ENCODE data around the gene LAMTOR4.
"Not testable (repeated sequence)": the region's sequence is repeated elsewhere in the genome, so short reads cannot be mapped to it uniquely, and the experiment has no call there.

The LAMTOR4 gene

DNA sequence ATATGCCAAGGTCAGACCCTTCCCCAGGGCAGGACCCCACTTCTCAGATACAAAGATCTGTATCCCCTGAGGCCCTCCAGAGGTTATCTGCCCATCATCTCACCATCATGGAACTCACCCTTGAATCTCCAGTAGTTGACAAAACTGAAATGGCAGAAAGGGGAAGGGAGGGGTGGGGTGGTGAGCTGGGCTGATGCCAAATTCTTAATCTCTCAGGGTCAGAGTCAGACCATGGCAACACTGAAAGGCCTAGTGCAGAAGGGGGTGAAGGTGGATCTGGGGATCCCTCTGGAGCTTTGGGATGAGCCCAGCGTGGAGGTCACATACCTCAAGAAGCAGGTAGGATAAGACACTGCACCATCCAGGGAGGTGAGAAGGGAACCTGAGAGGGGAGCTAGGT is 26.1 kb upstream of the LAMTOR4 start:
- DNase-seq (ENCODE audit: low read depth, low spot score) = no peak

DNA sequence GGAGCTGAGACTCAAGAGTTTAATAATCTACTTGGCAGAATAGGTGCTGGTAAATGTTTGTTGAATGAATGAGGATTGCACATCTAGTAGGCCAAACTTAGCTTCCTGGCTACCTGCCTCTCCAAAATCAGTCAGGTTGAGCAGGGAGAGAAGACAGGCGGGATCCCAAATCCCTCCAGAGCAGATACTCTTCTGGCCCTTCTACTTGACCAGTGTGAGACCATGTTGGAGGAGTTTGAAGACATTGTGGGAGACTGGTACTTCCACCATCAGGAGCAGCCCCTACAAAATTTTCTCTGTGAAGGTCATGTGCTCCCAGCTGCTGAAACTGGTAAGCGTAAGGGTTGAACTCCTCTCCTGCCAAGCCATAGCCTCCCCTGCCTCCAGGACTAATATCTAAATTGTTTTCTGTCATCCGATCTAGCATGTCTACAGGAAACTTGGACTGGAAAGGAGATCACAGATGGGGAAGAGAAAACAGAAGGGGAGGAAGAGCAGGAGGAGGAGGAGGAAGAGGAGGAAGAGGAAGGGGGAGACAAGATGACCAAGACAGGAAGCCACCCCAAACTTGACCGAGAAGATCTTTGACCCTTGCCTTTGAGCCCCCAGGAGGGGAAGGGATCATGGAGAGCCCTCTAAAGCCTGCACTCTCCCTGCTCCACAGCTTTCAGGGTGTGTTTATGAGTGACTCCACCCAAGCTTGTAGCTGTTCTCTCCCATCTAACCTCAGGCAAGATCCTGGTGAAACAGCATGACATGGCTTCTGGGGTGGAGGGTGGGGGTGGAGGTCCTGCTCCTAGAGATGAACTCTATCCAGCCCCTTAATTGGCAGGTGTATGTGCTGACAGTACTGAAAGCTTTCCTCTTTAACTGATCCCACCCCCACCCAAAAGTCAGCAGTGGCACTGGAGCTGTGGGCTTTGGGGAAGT is 24.2 kb upstream of the LAMTOR4 start:
- no peak for DNase-seq (ENCODE audit: low read depth, low spot score)

DNA sequence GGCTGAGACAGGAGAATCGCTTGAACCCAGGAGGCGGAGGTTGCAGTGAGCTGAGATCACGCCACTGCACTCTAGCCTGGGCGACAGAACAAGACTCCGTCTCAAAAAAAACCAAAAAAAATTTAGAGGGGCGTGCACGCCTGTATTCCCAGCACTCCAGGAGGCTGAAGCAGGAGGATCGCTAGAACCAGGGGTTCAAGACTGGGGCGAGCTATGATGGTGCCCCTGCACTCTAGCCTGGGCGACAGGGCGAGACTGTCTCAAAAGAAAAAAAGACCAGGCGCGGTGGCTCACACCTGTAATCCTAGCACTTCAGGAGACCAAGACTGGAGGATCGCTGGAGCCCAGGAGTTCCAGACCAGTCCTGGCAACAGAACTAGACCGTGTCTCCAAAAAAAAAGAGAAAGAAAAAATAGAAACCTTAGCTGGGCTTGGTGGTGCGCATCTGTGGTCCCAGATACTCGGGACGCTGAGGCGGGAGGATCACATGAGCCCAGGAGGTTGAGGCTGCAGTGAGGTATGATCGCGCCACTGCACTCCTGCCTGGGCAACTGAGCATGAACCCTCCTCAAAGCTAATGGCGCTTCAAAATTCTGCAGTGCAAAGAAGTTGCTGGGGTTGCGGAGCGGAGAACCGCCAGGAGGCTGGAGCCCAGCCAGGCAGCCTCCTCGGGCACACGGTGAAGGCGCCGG is 22.3 kb upstream of the LAMTOR4 start:
- no peak for DNase-seq (ENCODE audit: low read depth, low spot score)

DNA sequence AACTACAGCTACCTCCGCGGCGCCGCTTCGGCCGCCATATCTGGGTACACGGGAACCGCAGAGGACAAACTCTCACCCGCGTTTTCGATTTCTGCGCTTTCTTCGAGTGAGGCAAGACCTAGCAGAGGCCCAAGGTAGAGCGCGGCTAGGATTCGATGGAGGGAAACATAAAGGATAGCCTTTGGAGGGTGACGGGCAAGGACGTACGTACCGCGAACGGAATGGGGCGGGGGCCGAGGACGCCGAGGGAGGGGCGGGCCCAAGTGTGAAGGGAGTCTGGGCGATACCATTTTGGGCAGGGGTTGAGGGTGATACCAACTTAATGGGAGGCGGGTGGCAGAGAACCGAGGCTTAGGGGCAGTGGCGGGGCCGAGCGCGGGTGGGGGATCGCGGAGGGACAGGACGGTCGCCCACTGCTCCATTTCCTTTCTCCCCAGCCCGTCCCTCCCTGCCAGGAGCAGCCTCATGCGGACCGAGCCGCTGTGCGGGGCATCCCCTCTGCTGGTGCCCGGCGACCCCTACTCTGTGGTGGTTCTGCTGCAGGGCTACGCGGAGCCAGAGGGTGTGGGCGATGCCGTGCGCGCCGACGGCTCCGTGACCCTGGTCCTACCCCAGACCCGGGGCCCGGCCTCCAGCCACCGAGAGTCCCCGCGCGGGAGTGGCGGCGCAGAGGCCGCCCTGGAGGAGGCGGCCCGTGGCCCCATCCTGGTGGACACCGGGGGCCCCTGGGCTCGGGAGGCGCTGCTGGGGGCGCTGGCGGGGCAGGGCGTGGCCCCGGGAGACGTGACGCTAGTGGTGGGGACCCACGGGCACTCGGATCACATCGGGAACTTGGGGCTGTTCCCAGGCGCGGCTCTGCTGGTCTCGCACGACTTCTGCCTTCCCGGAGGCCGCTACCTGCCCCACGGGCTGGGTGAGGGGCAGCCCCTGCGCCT is 21.5 kb upstream of the LAMTOR4 start, which contains the start of gene MBLAC1:
Gene MBLAC1 (plus strand): TSS at position 37 of the 935 bp plus-strand sequence. CDS start 429 bp downstream, at position 466.
- DNase-seq (ENCODE audit: low read depth, low spot score) = peak; percentile 83

DNA sequence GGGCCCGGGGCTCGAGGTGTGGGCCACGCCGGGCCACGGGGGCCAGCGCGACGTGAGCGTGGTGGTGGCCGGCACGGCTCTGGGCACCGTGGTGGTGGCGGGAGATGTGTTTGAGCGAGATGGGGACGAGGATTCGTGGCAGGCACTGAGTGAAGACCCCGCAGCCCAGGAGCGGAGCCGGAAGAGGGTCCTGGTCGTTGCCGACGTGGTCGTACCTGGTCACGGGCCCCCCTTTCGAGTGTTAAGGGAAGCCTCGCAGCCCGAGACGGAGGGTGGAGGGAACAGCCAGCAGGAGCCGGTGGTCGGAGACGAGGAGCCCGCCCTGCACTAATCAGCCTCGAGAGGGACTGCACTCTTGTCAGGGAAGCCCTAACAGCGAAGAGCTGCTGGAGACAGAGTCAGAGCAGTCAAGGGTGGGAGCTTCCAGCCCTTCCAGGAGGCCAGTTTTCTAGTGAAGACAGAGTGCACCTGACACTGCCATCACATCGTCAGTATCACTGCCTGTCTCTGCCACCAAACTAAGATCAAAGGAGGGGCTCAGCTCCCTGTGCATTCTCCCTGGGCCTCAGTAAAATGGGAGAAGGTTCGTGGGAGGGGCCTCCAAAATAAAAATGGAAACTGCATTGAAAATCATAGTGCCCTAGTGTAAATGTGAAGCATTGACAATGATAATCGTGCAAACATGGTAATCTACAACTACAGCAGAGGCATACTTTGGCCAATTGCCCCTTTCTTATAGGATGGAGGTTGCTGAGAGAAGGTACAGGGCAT is 20.7 kb upstream of the LAMTOR4 start:
- no peak for DNase-seq (ENCODE audit: low read depth, low spot score)

GRCh38 chr7:100128637-100128963 is 20.1 kb upstream of the LAMTOR4 start:
- DNase-seq (ENCODE audit: low read depth, low spot score) = no peak

DNA sequence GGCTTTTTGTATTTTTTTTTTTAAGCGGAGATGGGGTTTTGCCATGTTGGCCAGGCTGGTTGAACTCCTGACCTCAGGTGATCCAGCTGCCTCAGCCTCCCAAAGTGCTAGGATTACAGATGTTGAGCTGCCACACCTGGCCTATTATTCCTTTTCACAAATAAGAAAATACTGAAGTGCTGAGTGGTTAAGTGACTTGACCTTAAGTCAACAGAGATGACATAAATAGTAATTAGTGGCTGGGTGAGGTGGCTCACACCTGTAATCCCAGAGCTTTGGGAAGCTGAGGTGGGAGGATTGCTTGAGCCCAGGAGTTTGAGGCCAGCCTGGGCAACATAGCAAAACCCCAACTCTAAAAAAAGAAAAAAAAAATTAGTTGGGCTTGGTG is 18.5 kb upstream of the LAMTOR4 start:
- not testable (repeated sequence) for DNase-seq (ENCODE audit: low read depth, low spot score)

GRCh38 chr7:100130608-100131453 is 17.9 kb upstream of the LAMTOR4 start:
- peak; percentile 53 for DNase-seq (ENCODE audit: low read depth, low spot score)

- no peak for DNase-seq (ENCODE audit: low read depth, low spot score)
Observed at GRCh38 chr7:100132126-100132525, 16.6 kb upstream of the LAMTOR4 start.

DNA sequence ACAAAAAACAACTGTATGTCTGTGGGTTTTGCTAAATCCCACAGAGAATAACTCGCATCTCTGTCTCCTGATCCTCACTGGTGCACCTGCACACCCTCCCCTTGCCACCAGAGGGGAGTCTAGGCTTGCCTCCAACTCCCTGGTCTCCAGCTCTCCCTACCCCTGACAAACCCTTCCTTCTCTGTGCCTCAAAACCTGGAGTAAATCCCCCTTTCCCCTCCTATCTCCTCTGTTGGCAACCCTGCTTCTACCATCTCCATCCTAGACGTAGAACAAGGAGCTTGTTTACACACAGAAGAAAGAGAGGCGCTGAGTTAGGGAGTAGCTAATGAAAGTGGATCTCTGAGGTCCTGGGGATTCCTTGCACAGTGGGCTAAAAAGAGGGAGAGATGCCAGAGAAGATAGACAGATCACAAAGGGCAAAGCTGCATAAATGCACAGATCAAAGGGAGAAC is 16.0 kb upstream of the LAMTOR4 start:
- DNase-seq (ENCODE audit: low read depth, low spot score) = no peak

DNA sequence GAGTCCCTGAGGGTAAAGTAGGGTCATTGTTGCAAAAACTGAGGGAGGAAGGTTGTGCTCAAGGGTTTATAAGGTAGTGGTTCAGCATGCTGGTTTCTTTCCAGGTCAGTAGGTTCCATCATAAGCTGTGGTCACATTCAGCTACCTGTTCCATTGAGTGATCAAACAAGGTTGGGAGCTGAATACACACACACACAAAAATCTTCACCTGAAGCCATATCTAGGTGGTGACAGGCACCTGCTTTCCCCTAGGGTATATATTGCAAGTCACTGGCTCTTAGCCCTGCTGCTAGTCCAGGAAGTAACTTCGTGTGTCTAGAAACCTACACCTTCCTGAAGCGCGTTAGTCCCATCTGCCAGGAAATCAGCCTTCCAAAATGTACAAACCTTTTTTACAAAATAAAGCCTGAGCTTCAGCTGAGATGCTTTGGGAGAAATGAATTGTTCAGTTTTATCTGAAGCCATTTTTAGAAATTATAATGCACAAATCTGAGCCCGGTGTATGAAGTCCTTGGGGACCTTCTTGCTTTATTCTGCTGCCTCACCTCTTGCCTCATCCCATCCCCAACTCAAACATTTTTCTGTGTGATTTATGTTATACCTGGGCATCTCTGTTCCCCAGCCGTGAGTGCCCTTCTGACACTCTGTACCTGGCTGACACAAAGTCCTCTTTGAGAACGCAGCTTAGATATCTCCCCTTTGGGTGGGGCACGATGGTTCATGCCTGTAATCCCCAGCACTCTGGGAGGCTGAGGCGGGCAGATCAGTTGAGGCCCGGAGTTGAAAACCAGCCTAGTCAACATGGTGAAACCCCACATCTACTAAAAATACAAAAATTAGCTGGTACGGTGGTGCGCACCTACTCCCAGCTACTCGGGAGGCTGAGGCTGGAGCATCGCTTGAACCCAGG is 10.6 kb upstream of the LAMTOR4 start:
- no peak for DNase-seq (ENCODE audit: low read depth, low spot score)

DNA sequence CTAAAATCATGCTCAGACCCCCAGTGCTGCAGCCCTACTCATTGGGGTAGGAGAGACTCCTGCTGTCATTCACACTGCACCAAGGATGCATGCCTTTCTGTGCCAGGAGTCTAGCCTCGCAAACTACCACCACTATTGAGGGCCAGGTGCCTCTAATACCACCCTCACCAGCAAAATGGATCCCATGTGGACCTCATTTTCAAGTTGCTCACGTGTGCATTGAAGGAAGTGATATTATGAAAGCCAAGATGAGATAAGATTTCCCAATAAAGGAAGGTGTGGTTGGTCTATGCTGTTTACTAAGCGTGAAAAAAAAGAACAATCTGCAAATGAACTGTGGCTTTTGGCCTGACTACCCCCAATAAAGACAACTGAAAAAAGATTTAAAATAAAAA is 7.2 kb upstream of the LAMTOR4 start:
- DNase-seq (ENCODE audit: low read depth, low spot score) = no peak

DNA sequence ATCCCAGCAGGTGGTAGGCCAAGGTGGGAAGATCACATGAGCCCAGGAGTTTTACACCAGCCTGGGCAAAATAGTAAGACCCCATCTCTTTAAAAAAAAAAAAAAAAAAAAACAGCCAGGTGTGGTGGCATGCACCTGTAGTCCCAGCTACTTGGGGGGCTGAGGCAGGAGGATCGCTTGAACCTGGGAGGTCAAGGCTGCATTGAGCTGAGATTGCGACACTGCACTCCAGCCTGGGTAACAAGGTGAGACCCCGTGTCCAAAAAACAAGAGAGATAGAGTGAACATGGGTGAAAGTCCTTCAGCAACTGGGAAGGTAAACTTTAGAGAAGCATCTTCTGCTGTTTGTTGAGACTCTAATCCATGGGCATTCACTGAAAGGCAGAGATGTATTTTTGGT is 6.3 kb upstream of the LAMTOR4 start:
- DNase-seq (ENCODE audit: low read depth, low spot score) = no peak

DNA sequence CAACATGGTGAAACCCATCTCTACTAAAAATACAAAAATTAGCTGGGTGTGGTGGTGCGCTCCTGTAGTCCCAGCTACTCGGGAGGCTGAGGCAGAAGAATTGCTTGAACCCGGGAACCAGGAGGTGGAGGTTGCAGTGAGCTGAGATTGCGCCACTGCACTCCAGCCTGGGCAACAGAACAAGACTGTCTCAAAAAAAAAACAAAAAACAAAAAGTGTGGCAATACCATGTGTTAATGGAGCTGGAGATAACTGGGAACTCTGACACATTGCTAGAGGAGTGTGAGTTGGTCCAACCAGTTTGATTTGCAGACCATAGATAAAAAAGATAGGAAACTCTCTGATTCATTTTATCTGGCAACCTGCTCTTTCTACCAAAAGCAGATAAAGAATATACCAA is 2.4 kb upstream of the LAMTOR4 start:
- not testable (repeated sequence) for DNase-seq (ENCODE audit: low read depth, low spot score)

DNA sequence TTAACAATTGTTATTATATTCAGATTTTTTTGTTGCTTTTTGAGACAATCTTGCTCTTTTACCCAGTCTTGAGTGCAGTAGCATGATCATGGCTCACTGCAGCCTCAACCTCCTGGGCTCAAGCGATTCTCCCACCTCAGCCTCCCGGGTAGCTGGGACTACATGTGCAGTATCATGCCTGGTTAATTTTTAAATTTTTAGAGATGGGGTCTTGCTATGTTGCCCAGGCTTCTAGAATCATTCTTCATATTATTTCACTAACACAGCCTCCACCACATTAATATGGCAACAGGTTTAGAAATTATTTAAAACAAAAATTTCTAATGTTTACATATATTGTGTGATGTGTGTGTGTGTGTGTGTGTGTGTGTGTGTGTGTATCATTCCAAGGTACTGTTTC is 1.4 kb upstream of the LAMTOR4 start:
- no peak for DNase-seq (ENCODE audit: low read depth, low spot score)

DNA sequence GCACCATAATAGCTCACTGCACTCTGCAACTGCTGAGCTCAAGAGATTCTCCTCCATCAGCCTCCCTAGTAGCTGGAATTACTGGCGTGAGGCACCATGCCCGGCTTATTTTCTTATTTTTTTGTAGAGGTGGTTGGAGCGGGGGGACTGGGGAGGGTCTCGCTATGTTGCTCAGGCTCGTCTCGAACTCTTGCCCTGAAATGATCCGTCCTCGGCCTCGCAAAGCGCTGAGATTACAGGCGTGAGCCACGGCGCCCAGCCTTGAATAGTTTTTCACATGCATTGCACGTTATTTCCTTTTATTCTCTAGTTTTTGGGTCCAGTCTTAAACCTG is 526 bp upstream of the LAMTOR4 start:
- no peak for DNase-seq (ENCODE audit: low read depth, low spot score)

- no peak for DNase-seq (ENCODE audit: low read depth, low spot score)
Observed at GRCh38 chr7:100152404-100152803, 3.7 kb downstream of the LAMTOR4 start.

GRCh38 chr7:100152937-100153666 is 4.4 kb downstream of the LAMTOR4 start:
- DNase-seq (ENCODE audit: low read depth, low spot score) = no peak
